Measurements from ENCODE around the gene CHCHD4. TPM values are rescaled to one million over a fixed set of nuclear protein-coding genes. Genes with fewer than 3 reads are reported as not detected.

The CHCHD4 gene
- total and polyA plus RNA-seq, 10 of the 15 experiments (the other 5 are each of a cell fraction or from before 2014, with no cell fraction given), result 21.0 to 46.8 (median 29.0) TPM

GRCh38 chr3:14141144-14141543 lies 16.5 kb upstream of the CHCHD4 start:
- TF ChIP-seq BRCA1 (IDR thresholded peaks at IDR 0.05; ENCODE audit: low read depth, low read length) (no peak), POLR2AphosphoS2 (IDR thresholded peaks at IDR 0.05; ENCODE audit: low read depth, low read length) (no peak), IKZF2 (IDR thresholded peaks at IDR 0.05) (no peak), SUPT20H (IDR thresholded peaks at IDR 0.05; ENCODE audit: borderline replicate concordance, control insufficient read depth, low read depth, low read length) (no peak), ASH2L (IDR thresholded peaks at IDR 0.05; ENCODE audit: borderline replicate concordance, low read depth) (no peak), IRF5 (IDR thresholded peaks at IDR 0.05; ENCODE audit: borderline replicate concordance) (no peak), NBN (IDR thresholded peaks at IDR 0.05) (no peak), CHD4 (IDR thresholded peaks at IDR 0.05) (no peak)

More at GRCh38 chr3:14141144-14141543, 16.5 kb upstream of the CHCHD4 start:
- Histone ChIP-seq H3K36me3 (ENCODE audit: control insufficient read depth in 2 of 2, insufficient read depth in 2 of 2, low read length in 1 of 2) (peaks cover 4 to 9% of the 10 kb centered on the region in 2 experiments; a peak in 3 of 4 replicates), H3K27me3 (replicated peaks in 1 of 2; ENCODE audit: control insufficient read depth in 2 of 2, insufficient read depth in 2 of 2, low read length in 1 of 2) (no peaks in the 10 kb centered on the region), H3K79me2 (ENCODE audit: control insufficient read depth, insufficient read depth, low read length) (no peaks in the 10 kb centered on the region), H3K4me1 (ENCODE audit: control insufficient read depth, insufficient read depth, low read length) (peaks cover 16% of the 10 kb centered on the region), H2AFZ (ENCODE audit: control insufficient read depth, low read depth, low read length) (no peak overlapping the region), H3K4me3 (no peak overlapping the region), H3K4me2 (ENCODE audit: control insufficient read depth, insufficient read depth) (no peak overlapping the region), H4K20me1 (ENCODE audit: control insufficient read depth, insufficient read depth) (no peaks in the 10 kb centered on the region), H3K27ac (ENCODE audit: control insufficient read depth, insufficient read depth) (no peak overlapping the region), H3K9me3 (replicated peaks; ENCODE audit: control insufficient read depth, insufficient read depth, low read length) (no peaks in the 10 kb centered on the region), H3K9ac (ENCODE audit: control insufficient read depth, insufficient read depth, low read length) (no peak overlapping the region)
- ChIA-PET POLR2A (no interaction called here), RAD21 (ENCODE audit: unreplicated experiment) (no interaction called here), CTCF (no interaction called here), SMC1A (ENCODE audit: uncharacterized antibody, unreplicated experiment) (no interaction called here)
- intact Hi-C loops (cut with micrococcal nuclease; ENCODE audit: unreplicated experiment), result no loop called here
- in situ Hi-C loops (cut with MboI), result no loop called here
- BruUV-seq (replicated peaks), result no TSS peak
- DNase-seq (ENCODE audit: low read depth, low spot score) (no peak), FAIRE-seq (no peak), ATAC-seq (no peak)
- 94% methylated on average over 2 of the region's 2 CpGs for WGBS (ENCODE audit: insufficient coverage, insufficient replicate concordance, low lambda C conversion rate, missing lambda C conversion rate)

Measured in GM12878 (cell line).